ENCODE measurements around the gene FIGNL1.

FIGNL1 gene

DNA sequence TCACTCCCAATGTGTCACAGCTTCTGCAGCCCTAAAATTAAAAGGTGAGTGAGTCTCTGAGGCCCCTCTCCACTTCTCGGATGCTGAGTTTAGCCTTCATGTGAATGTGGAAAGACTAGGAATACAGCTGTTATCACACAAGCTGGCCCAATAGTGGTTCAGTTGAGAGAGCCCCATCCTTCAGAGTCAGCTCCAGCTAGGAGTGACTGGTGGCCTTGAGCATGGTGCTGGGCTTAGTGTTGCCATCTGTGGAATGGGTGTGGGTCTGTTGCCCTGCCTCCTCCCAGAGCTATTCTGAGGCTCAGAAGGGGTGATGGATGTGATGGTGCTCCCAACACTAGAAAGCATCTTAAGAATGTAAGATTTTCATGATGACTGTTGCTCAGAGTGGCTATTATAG lies 55.8 kb downstream of the FIGNL1 start:
- DNase-seq, result no peak

All from CD4-positive, alpha-beta T cell treated with Interleukin-21 for 1 hour (primary cell).